ENCODE data around the gene PDRG1. TPM values are rescaled to one million over a fixed set of nuclear protein-coding genes. Genes with fewer than 3 reads are reported as not detected.
"Not testable (repeated sequence)": the region's sequence is repeated elsewhere in the genome, so short reads cannot be mapped to it uniquely, and the experiment has no call there.

PDRG1 gene
- total and polyA plus RNA-seq, 9 donors: 6.4 to 14.1 (median 9.7) TPM

DNA sequence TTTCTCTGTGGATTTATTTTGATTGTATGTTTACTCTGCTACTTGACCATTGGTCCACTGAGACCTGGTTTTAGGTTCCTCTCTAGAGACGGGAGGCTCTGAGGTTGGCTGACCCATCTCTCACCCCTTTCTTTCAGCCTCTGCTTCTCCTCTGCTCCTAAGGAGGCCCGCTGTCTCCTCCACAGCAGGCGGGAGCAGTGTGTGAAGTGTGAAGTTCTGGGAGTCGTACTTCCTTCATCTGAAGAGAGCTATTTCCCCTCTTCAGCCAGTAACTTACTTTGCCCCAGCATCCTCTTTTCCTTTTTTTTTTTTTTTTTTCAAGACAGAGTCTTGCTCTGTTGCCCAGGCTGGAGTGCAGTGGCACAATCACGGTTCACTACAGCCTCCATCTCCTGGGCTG, 21.1 kb downstream of the PDRG1 start:
- intact Hi-C loops (cut with DNase I): no loop called here
- no peak overlapping the region for H3K27ac ChIP-seq
- 32 to 40% (median 37%) methylated on average over 5 of the region's 5 CpGs for WGBS, 3 donors

GRCh38 chr20:31929631-31930030, 22.2 kb downstream of the PDRG1 start:
- 75 to 80% (median 80%) methylated on average over 4 of the region's 4 CpGs for WGBS, 3 donors
- H3K4me3 ChIP-seq; H3K36me3 ChIP-seq; H3K9me3 ChIP-seq; H3K27ac ChIP-seq; DNase-seq; H3K27me3 ChIP-seq; intact Hi-C loops (cut with DNase I); H3K4me1 ChIP-seq (ENCODE audit: insufficient read depth): not testable (repeated sequence)

More for the DNA sequence above, 21.1 kb downstream of the PDRG1 start:
- Histone ChIP-seq H3K36me3 (no peaks in the 10 kb centered on the region), H3K4me3 (no peak overlapping the region), H3K27me3 (no peaks in the 10 kb centered on the region), H3K4me1 (ENCODE audit: insufficient read depth) (no peaks in the 10 kb centered on the region), H3K9me3 (no peaks in the 10 kb centered on the region)
- DNase-seq: no peak
- TF ChIP-seq EP300 (IDR thresholded peaks at IDR 0.05): no peak
- no peak for TF ChIP-seq POLR2A (IDR thresholded peaks at IDR 0.05)
- TF ChIP-seq CTCF (IDR thresholded peaks at IDR 0.05): no peak

- WGBS, 3 donors: 65 to 78% (median 68%) methylated on average over 8 of the region's 8 CpGs
- Histone ChIP-seq H3K27ac (no peak overlapping the region), H3K27me3 (no peaks in the 10 kb centered on the region), H3K9me3 (no peaks in the 10 kb centered on the region), H3K36me3 (no peaks in the 10 kb centered on the region), H3K4me3 (no peak overlapping the region), H3K4me1 (ENCODE audit: insufficient read depth) (no peaks in the 10 kb centered on the region)
- TF ChIP-seq CTCF (IDR thresholded peaks at IDR 0.05): no peak
- TF ChIP-seq EP300 (IDR thresholded peaks at IDR 0.05): no peak
- TF ChIP-seq POLR2A (IDR thresholded peaks at IDR 0.05): no peak
- intact Hi-C loops (cut with DNase I): no loop called here
- no peak for DNase-seq
Measured at GRCh38 chr20:31927627-31928159, 24.2 kb downstream of the PDRG1 start.

DNA sequence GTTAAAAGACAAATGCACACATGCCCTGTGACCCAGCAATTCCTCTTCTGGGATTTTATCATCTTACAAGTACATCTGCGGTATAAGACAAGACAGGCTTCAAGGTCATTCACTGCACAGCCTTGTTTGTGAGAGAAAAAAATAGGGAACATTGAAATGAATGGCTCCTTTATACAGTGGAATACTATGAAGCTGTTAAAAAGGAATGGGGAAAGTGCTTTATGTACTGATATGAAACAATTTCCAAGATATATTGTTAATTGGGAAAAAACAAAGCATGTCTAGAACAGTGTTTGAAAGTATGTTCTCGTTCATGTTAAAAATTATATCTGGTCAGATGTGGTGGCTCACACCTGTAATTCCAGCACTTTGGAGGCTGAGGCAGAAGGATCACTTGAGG, 25.4 kb downstream of the PDRG1 start:
- no peak for DNase-seq
- TF ChIP-seq CTCF (IDR thresholded peaks at IDR 0.05) (no peak), EP300 (IDR thresholded peaks at IDR 0.05) (no peak), POLR2A (IDR thresholded peaks at IDR 0.05) (no peak)
- 58 to 70% (median 64%) methylated on average over 2 of the region's 2 CpGs for WGBS, 3 donors
- Histone ChIP-seq H3K36me3 (no peaks in the 10 kb centered on the region), H3K9me3 (no peaks in the 10 kb centered on the region), H3K27me3 (no peaks in the 10 kb centered on the region), H3K4me3 (no peak overlapping the region), H3K4me1 (ENCODE audit: insufficient read depth) (no peaks in the 10 kb centered on the region), H3K27ac (no peak overlapping the region)
- intact Hi-C loops (cut with DNase I): no loop called here

DNA sequence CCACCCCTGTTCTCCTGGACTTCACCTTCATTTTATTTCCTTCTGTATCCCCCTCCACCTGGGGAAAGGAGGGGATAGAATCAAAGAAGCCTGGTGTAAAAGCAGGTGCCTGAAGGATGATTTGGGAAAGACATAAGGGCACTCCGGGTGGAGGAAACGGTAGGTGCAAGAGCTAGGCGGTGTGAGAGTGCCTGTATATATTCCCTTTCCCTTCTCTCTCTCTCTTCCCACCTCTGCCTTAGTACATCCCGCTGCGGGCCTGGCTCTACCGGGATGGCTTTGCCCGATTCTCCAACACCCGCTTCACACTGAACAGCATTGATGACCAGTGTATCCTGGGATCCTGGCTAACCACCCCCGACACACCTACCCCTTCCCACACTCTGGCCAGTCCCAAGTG, 26.2 kb downstream of the PDRG1 start:
- no peak for TF ChIP-seq POLR2A (IDR thresholded peaks at IDR 0.05)
- TF ChIP-seq CTCF (IDR thresholded peaks at IDR 0.05): no peak
- TF ChIP-seq EP300 (IDR thresholded peaks at IDR 0.05): no peak
- Histone ChIP-seq H3K27ac (no peak overlapping the region), H3K27me3 (no peaks in the 10 kb centered on the region), H3K4me1 (ENCODE audit: insufficient read depth) (no peaks in the 10 kb centered on the region), H3K4me3 (no peak overlapping the region), H3K9me3 (no peaks in the 10 kb centered on the region), H3K36me3 (no peaks in the 10 kb centered on the region)
- DNase-seq: no peak
- intact Hi-C loops (cut with DNase I): no loop called here
- WGBS, 3 donors: 57 to 63% (median 57%) methylated on average over 9 of the region's 9 CpGs

Measured in ovary (tissue), 9 donors.